T-helper 2 cell (primary cell): ENCODE measurements around the gene MRPS9.
A peak's percentile ranks its signal among the peaks of the same experiment; 100 is the strongest.

Experiments used
- DNase-seq, 5 experiments: peaks; one replicate each; pipeline versions ENCODE4 v3.0.0 to v3.0.0-alpha.2; 2012 to 2022
- total RNA-seq, 2 donors: gene quantifications; one replicate each; lab custom pipeline; 2026; lab: John Stamatoyannopoulos, UW

MRPS9 gene
- 10.9 to 19.6 reads per million in 2 donors for total RNA-seq

GRCh38 chr2:105037572-105038382 lies at the start of gene MRPS9:
Gene MRPS9, plus strand, starts transcription at chr2:105038069. Its CDS starts 24 bp downstream, at chr2:105038093.
- DNase-seq = peak; percentile 94 to 98 (median 97)

GRCh38 chr2:105005181-105005951 lies 32.5 kb upstream of the MRPS9 start:
- DNase-seq = no peak

- no peak for DNase-seq
These were observed 30.5 kb upstream of the MRPS9 start for GRCh38 chr2:105007367-105007766.

GRCh38 chr2:105032476-105032875 lies 5.4 kb upstream of the MRPS9 start:
- DNase-seq = no peak

GRCh38 chr2:105034170-105034569 lies 3.7 kb upstream of the MRPS9 start:
- DNase-seq = no peak

- DNase-seq = no peak
These were observed 653 bp downstream of the MRPS9 start for GRCh38 chr2:105038383-105039061.

GRCh38 chr2:105039559-105039958 lies 1.7 kb downstream of the MRPS9 start:
- no peak for DNase-seq

- DNase-seq = no peak
These were observed 4.3 kb downstream of the MRPS9 start for GRCh38 chr2:105042189-105042588.

- no peak for DNase-seq
These were observed 14.9 kb downstream of the MRPS9 start for GRCh38 chr2:105052773-105053172.

GRCh38 chr2:105055613-105056012 lies 17.7 kb downstream of the MRPS9 start:
- DNase-seq = no peak

- peak in 1 of 5 experiments; percentile 11 for DNase-seq
These were observed 18.4 kb downstream of the MRPS9 start for GRCh38 chr2:105056245-105056644.

GRCh38 chr2:105057005-105057404 lies 19.1 kb downstream of the MRPS9 start:
- DNase-seq = peak in 1 of 5 experiments; percentile 29

GRCh38 chr2:105061560-105061959 lies 23.7 kb downstream of the MRPS9 start:
- DNase-seq = no peak

- no peak for DNase-seq
These were observed 24.3 kb downstream of the MRPS9 start for GRCh38 chr2:105062158-105062557.

GRCh38 chr2:105068387-105068786 lies 30.5 kb downstream of the MRPS9 start:
- DNase-seq = no peak

GRCh38 chr2:105068875-105069274 lies 31.0 kb downstream of the MRPS9 start:
- DNase-seq = no peak

- DNase-seq = no peak
These were observed 32.4 kb downstream of the MRPS9 start for GRCh38 chr2:105070010-105070865.

- DNase-seq = peak in 1 of 5 experiments; percentile 47
These were observed 33.5 kb downstream of the MRPS9 start for GRCh38 chr2:105071379-105071778.

- DNase-seq = peak in 2 of 5 experiments; percentile 55 to 87
These were observed 34.2 kb downstream of the MRPS9 start for GRCh38 chr2:105072039-105072438.

GRCh38 chr2:105073591-105073990 lies 35.7 kb downstream of the MRPS9 start:
- DNase-seq = no peak

GRCh38 chr2:105076121-105076520 lies 38.3 kb downstream of the MRPS9 start:
- DNase-seq = no peak

GRCh38 chr2:105078906-105079495 lies 41.1 kb downstream of the MRPS9 start:
- no peak for DNase-seq
